ENCODE results near the gene ARHGAP44.

DNA sequence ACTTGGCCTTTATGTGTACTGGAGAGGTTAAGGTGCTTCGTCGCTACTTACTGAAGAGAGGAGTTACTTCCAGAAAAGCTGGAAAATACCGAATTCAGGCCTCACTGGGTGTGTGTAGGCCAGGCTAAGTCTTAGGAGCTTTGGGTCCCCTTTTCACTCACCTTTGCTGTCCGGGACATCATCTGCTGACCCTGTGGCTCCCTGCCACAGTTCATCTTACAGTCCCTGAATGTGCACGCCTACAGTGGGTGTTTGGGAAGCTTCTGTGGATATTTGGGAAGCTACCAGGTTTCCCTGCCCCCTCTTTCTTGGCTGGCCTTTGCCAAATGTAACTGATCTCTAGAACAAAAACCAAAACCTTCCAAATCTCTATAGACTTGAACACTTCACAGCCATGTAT lies 177.1 kb downstream of the ARHGAP44 start:
- no peak for TF ChIP-seq GATA2 (IDR thresholded peaks at IDR 0.05; ENCODE audit: insufficient read depth, insufficient read length, low read depth, low read length)
- no peak for TF ChIP-seq POLR2A (IDR thresholded peaks at IDR 0.05; ENCODE audit: low read depth, low read length)
- TF ChIP-seq, protein P1, sequence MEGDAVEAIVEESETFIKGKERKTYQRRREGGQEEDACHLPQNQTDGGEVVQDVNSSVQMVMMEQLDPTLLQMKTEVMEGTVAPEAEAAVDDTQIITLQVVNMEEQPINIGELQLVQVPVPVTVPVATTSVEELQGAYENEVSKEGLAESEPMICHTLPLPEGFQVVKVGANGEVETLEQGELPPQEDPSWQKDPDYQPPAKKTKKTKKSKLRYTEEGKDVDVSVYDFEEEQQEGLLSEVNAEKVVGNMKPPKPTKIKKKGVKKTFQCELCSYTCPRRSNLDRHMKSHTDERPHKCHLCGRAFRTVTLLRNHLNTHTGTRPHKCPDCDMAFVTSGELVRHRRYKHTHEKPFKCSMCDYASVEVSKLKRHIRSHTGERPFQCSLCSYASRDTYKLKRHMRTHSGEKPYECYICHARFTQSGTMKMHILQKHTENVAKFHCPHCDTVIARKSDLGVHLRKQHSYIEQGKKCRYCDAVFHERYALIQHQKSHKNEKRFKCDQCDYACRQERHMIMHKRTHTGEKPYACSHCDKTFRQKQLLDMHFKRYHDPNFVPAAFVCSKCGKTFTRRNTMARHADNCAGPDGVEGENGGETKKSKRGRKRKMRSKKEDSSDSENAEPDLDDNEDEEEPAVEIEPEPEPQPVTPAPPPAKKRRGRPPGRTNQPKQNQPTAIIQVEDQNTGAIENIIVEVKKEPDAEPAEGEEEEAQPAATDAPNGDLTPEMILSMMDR (IDR thresholded peaks at IDR 0.05; ENCODE audit: extremely low read depth in 1 of 2, insufficient read depth in 1 of 2, low read depth in 1 of 2, low read length in 2 of 2) = no peak
- no peak for TF ChIP-seq FOS (IDR thresholded peaks at IDR 0.05; ENCODE audit: borderline replicate concordance, insufficient read depth, low read length)
- TF ChIP-seq EZH2 (IDR thresholded peaks at IDR 0.05; ENCODE audit: borderline replicate concordance, low read depth, low read length, severe bottlenecking) = no peak
- TF ChIP-seq, protein P2, sequence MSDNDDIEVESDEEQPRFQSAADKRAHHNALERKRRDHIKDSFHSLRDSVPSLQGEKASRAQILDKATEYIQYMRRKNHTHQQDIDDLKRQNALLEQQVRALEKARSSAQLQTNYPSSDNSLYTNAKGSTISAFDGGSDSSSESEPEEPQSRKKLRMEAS (IDR thresholded peaks at IDR 0.05; ENCODE audit: insufficient read depth, insufficient read length) = no peak
- no peak for TF ChIP-seq JUN (IDR thresholded peaks at IDR 0.05; ENCODE audit: borderline replicate concordance, insufficient read depth, insufficient read length, low read depth)
- no peak for TF ChIP-seq POLR2AphosphoS5 (IDR thresholded peaks at IDR 0.05; ENCODE audit: insufficient read depth, low read depth, low read length)
- no peak for TF ChIP-seq MYC (IDR thresholded peaks at IDR 0.05; ENCODE audit: low read depth, low read length)

Measured in endothelial cell of umbilical vein (primary cell).